Measurements from ENCODE around the gene CACUL1. TPM values are rescaled to one million over a fixed set of nuclear protein-coding genes. Genes with fewer than 3 reads are reported as not detected.

CACUL1 gene
- total RNA-seq, 1 donor from 2014 or later: 64.5 TPM

GRCh38 chr10:118633786-118634185, 121.0 kb downstream of the CACUL1 start:
- peaks cover 2% of the 10 kb centered on the region for H3K4me1 Mint-ChIP-seq (ENCODE audit: low read depth, unreplicated experiment)
- peaks cover 10% of the 10 kb centered on the region for H3K27me3 Mint-ChIP-seq (ENCODE audit: unreplicated experiment)
- H3K4me3 Mint-ChIP-seq (ENCODE audit: unreplicated experiment): no peak overlapping the region
- peak; percentile 37 for DNase-seq
- H3K36me3 Mint-ChIP-seq (ENCODE audit: unreplicated experiment): peaks cover 8% of the 10 kb centered on the region
- H3K27ac Mint-ChIP-seq (ENCODE audit: unreplicated experiment): no peak overlapping the region
- peaks cover 3% of the 10 kb centered on the region for H3K9me3 Mint-ChIP-seq (ENCODE audit: unreplicated experiment)
- no peak for TF ChIP-seq CTCF (IDR thresholded peaks at IDR 0.05; ENCODE audit: partially characterized antibody, unreplicated experiment)

- no peak for TF ChIP-seq CTCF (IDR thresholded peaks at IDR 0.05; ENCODE audit: partially characterized antibody, unreplicated experiment)
- peaks cover 3% of the 10 kb centered on the region for H3K9me3 Mint-ChIP-seq (ENCODE audit: unreplicated experiment)
- no peak overlapping the region for H3K4me3 Mint-ChIP-seq (ENCODE audit: unreplicated experiment)
- H3K36me3 Mint-ChIP-seq (ENCODE audit: unreplicated experiment): peaks cover 8% of the 10 kb centered on the region
- H3K4me1 Mint-ChIP-seq (ENCODE audit: low read depth, unreplicated experiment): peaks cover 2% of the 10 kb centered on the region
- DNase-seq: no peak
- no peak overlapping the region for H3K27ac Mint-ChIP-seq (ENCODE audit: unreplicated experiment)
- peaks cover 10% of the 10 kb centered on the region for H3K27me3 Mint-ChIP-seq (ENCODE audit: unreplicated experiment)
Measured at GRCh38 chr10:118629211-118629610, 125.6 kb downstream of the CACUL1 start.

GRCh38 chr10:118628397-118628796, 126.4 kb downstream of the CACUL1 start:
- no peaks in the 10 kb centered on the region for H3K9me3 Mint-ChIP-seq (ENCODE audit: unreplicated experiment)
- H3K4me1 Mint-ChIP-seq (ENCODE audit: low read depth, unreplicated experiment): no peaks in the 10 kb centered on the region
- no peak for DNase-seq
- no peak for TF ChIP-seq CTCF (IDR thresholded peaks at IDR 0.05; ENCODE audit: partially characterized antibody, unreplicated experiment)
- no peak overlapping the region for H3K27ac Mint-ChIP-seq (ENCODE audit: unreplicated experiment)
- H3K4me3 Mint-ChIP-seq (ENCODE audit: unreplicated experiment): no peak overlapping the region
- peaks cover 7% of the 10 kb centered on the region for H3K36me3 Mint-ChIP-seq (ENCODE audit: unreplicated experiment)
- peaks cover 7% of the 10 kb centered on the region for H3K27me3 Mint-ChIP-seq (ENCODE audit: unreplicated experiment)

GRCh38 chr10:118626953-118627352, 127.8 kb downstream of the CACUL1 start:
- H3K27ac Mint-ChIP-seq (ENCODE audit: unreplicated experiment): no peak overlapping the region
- H3K9me3 Mint-ChIP-seq (ENCODE audit: unreplicated experiment): no peaks in the 10 kb centered on the region
- DNase-seq: no peak
- peaks cover 3% of the 10 kb centered on the region for H3K27me3 Mint-ChIP-seq (ENCODE audit: unreplicated experiment)
- no peak overlapping the region for H3K4me3 Mint-ChIP-seq (ENCODE audit: unreplicated experiment)
- H3K36me3 Mint-ChIP-seq (ENCODE audit: unreplicated experiment): no peaks in the 10 kb centered on the region
- peak; percentile 39 for TF ChIP-seq CTCF (IDR thresholded peaks at IDR 0.05; ENCODE audit: partially characterized antibody, unreplicated experiment)
- H3K4me1 Mint-ChIP-seq (ENCODE audit: low read depth, unreplicated experiment): no peaks in the 10 kb centered on the region

Other genes with a start within 250 kb of the CACUL1 start
- gene PRLHR, start 159.3 kb downstream of the CACUL1 start, total RNA-seq (ENCODE audit: unreplicated experiment): 0.22 TPM

Measured in glutamatergic neuron (in vitro differentiated cells).